ENCODE data around the gene NYAP1. TPM values are rescaled to one million over a fixed set of nuclear protein-coding genes. Genes with fewer than 3 reads are reported as not detected.

Gene NYAP1
- total and polyA plus RNA-seq, 7 donors, result 0.08 to 0.32 (median 0.15) TPM

GRCh38 chr7:100482728-100483089, 1.0 kb upstream of the NYAP1 start:
- H3K4me3 ChIP-seq, result peak overlapping the region; percentile 70
- intact Hi-C loops (cut with DNase I), result loop anchor here in 1 of 2 donors (2.0 kb wide), 1 partner anchor 14 kb away; no protein-coding TSS in a partner anchor

GRCh38 chr7:100483090-100483721, 521 bp upstream of the NYAP1 start:
- no peaks in the 10 kb centered on the region for H3K9me3 ChIP-seq
- peak; percentile 84 for TF ChIP-seq CTCF (IDR thresholded peaks at IDR 0.05)
- H3K36me3 ChIP-seq (ENCODE audit: insufficient read depth in 1 of 2, low read depth in 1 of 2), result no peaks in the 10 kb centered on the region
- peaks cover 4% of the 10 kb centered on the region for H3K4me1 ChIP-seq
- H3K27me3 ChIP-seq (ENCODE audit: insufficient read depth in 3 of 3, low read length in 2 of 3), result no peaks in the 10 kb centered on the region
- ATAC-seq, result peak; percentile 55 to 66 (median 56)
- H3K27ac ChIP-seq, result no peak overlapping the region
- H3K4me3 ChIP-seq, result peak overlapping the region; percentile 70
- peak; percentile 67 to 84 for DNase-seq
- WGBS, 3 donors, result 0 to 1% (median 1%) methylated on average over 55 to 78 of the region's 79 CpGs
- intact Hi-C loops (cut with DNase I), result loop anchor here in 1 of 2 donors (2.0 kb wide), 1 partner anchor 14 kb away; no protein-coding TSS in a partner anchor

More at GRCh38 chr7:100482728-100483089, 1.0 kb upstream of the NYAP1 start:
- DNase-seq (no peak), ATAC-seq (no peak)
- TF ChIP-seq CTCF (IDR thresholded peaks at IDR 0.05), result no peak
- peaks cover 5% of the 10 kb centered on the region for H3K4me1 ChIP-seq
- 36 to 48% (median 40%) methylated on average over 14 of the region's 14 CpGs for WGBS, 3 donors
- H3K27ac ChIP-seq, result no peak overlapping the region
- no peaks in the 10 kb centered on the region for H3K36me3 ChIP-seq (ENCODE audit: insufficient read depth in 1 of 2, low read depth in 1 of 2)
- H3K9me3 ChIP-seq, result no peaks in the 10 kb centered on the region
- no peaks in the 10 kb centered on the region for H3K27me3 ChIP-seq (ENCODE audit: insufficient read depth in 3 of 3, low read length in 2 of 3)

GRCh38 chr7:100484673-100485045, 932 bp downstream of the NYAP1 start:
- intact Hi-C loops (cut with DNase I), result no loop called here
- Histone ChIP-seq H3K36me3 (ENCODE audit: insufficient read depth in 1 of 2, low read depth in 1 of 2) (no peaks in the 10 kb centered on the region), H3K4me1 (no peaks in the 10 kb centered on the region), H3K9me3 (no peaks in the 10 kb centered on the region), H3K27me3 (ENCODE audit: insufficient read depth in 3 of 3, low read length in 2 of 3) (peaks cover 0 to 2% (median 0%) of the 10 kb centered on the region in 3 donors), H3K27ac (no peak overlapping the region), H3K4me3 (no peak overlapping the region)
- ATAC-seq (no peak), DNase-seq (no peak)
- WGBS, 3 donors, result 90 to 95% (median 91%) methylated on average over 6 of the region's 6 CpGs
- no peak for TF ChIP-seq CTCF (IDR thresholded peaks at IDR 0.05)

- no peak for TF ChIP-seq CTCF (IDR thresholded peaks at IDR 0.05)
- no peak for ATAC-seq
- 82 to 84% (median 83%) methylated on average over 3 to 4 of the region's 4 CpGs for WGBS, 3 donors
These were observed 1.7 kb downstream of the NYAP1 start for GRCh38 chr7:100485471-100485876.

More at GRCh38 chr7:100485471-100485876, 1.7 kb downstream of the NYAP1 start:
- H3K27ac ChIP-seq, result no peak overlapping the region
- H3K4me3 ChIP-seq, result no peak overlapping the region
- intact Hi-C loops (cut with DNase I), result no loop called here
- no peaks in the 10 kb centered on the region for H3K36me3 ChIP-seq (ENCODE audit: insufficient read depth in 1 of 2, low read depth in 1 of 2)
- DNase-seq, result no peak
- peaks cover 0 to 2% (median 0%) of the 10 kb centered on the region in 3 donors for H3K27me3 ChIP-seq (ENCODE audit: insufficient read depth in 3 of 3, low read length in 2 of 3)
- no peaks in the 10 kb centered on the region for H3K9me3 ChIP-seq
- H3K4me1 ChIP-seq, result no peaks in the 10 kb centered on the region
